Loucy (cell line): ENCODE measurements around the gene IDUA.

Experiments
- H2AFZ ChIP-seq: fragments of 200-600 bp; sonication (generic); 2 replicates; pipeline ENCODE4 v1.6.0; 2016; ENCODE audit warnings: antibody characterized with exemption, mild to moderate bottlenecking, low read length, moderate library complexity
- H3F3A ChIP-seq: fragments of 200-600 bp; 2 replicates; pipeline ENCODE4 v1.6.0; 2016; ENCODE audit warnings: antibody characterized with exemption, low read depth, mild to moderate bottlenecking
- H3K27me3 ChIP-seq: fragments of 200-600 bp; sonication (generic); 2 replicates; pipeline ENCODE4 v1.6.1; 2014; ENCODE audit warnings: low read length, mild to moderate bottlenecking; ENCODE audit not compliant: insufficient read depth, poor library complexity, severe bottlenecking
- H3K36me3 ChIP-seq: fragments of 200-600 bp; sonication (generic); 2 replicates; pipeline ENCODE4 v1.6.1; 2016; ENCODE audit warnings: low read length; ENCODE audit not compliant: insufficient read depth
- H3K4me1 ChIP-seq: fragments of 200-600 bp; sonication (generic); 2 replicates; pipeline ENCODE4 v1.5.1; 2014; ENCODE audit warnings: low read length, mild to moderate bottlenecking; ENCODE audit not compliant: insufficient read depth, poor library complexity, severe bottlenecking
- H3K4me2 ChIP-seq: fragments of 200-600 bp; sonication (generic); 2 replicates; pipeline ENCODE4 v1.6.0; 2014; ENCODE audit warnings: antibody characterized with exemption, low read length, low read depth, mild to moderate bottlenecking; ENCODE audit not compliant: poor library complexity, severe bottlenecking
- H3K4me3 ChIP-seq: fragments of 200-600 bp; sonication (generic); 2 replicates; pipeline ENCODE4 v1.5.1; 2014; ENCODE audit warnings: low read length, mild to moderate bottlenecking, mixed read lengths; ENCODE audit not compliant: poor library complexity, severe bottlenecking
- H3K79me2 ChIP-seq: fragments of 200-600 bp; sonication (generic); 2 replicates; pipeline ENCODE4 v1.6.1; 2014; ENCODE audit warnings: low read length; ENCODE audit not compliant: insufficient read depth
- H3K9ac ChIP-seq: fragments of 200-600 bp; sonication (generic); 2 replicates; pipeline ENCODE4 v1.6.0; 2014; ENCODE audit warnings: mild to moderate bottlenecking, low read depth, low read length, moderate library complexity; ENCODE audit not compliant: poor library complexity, severe bottlenecking
- H3K9me2 ChIP-seq: fragments of 200-600 bp; sonication (generic); replicated peaks from 2 replicates; pipeline ENCODE4 v1.6.1; 2016; ENCODE audit warnings: low read depth, low read length, mixed read lengths
- H3K9me3 ChIP-seq: fragments of 200-600 bp; sonication (generic); 2 replicates; pipeline ENCODE4 v1.6.1; 2014; ENCODE audit warnings: mild to moderate bottlenecking, antibody characterized with exemption, low read length, low read depth; ENCODE audit not compliant: insufficient read depth
- H4K20me1 ChIP-seq: fragments of 200-600 bp; sonication (generic); 2 replicates; pipeline ENCODE4 v1.6.0; 2014; ENCODE audit warnings: antibody characterized with exemption, low read length, mild to moderate bottlenecking; ENCODE audit not compliant: insufficient read depth, poor library complexity, severe bottlenecking
- EZH2phosphoT487 ChIP-seq: fragments of 200-600 bp; IDR thresholded peaks from 2 replicates; pipeline ENCODE4 v1.6.1; 2018; ENCODE audit warnings: antibody characterized with exemption, mild to moderate bottlenecking, moderate library complexity, borderline replicate concordance
- TF ChIP-seq, protein P1 (sequence below): fragments of 200-600 bp; sonication (generic); conservative IDR thresholded peaks from 2 replicates; pipeline ENCODE4 v1.5.1; 2014; ENCODE audit warnings: mild to moderate bottlenecking, antibody characterized with exemption, low read length

Gene IDUA

DNA sequence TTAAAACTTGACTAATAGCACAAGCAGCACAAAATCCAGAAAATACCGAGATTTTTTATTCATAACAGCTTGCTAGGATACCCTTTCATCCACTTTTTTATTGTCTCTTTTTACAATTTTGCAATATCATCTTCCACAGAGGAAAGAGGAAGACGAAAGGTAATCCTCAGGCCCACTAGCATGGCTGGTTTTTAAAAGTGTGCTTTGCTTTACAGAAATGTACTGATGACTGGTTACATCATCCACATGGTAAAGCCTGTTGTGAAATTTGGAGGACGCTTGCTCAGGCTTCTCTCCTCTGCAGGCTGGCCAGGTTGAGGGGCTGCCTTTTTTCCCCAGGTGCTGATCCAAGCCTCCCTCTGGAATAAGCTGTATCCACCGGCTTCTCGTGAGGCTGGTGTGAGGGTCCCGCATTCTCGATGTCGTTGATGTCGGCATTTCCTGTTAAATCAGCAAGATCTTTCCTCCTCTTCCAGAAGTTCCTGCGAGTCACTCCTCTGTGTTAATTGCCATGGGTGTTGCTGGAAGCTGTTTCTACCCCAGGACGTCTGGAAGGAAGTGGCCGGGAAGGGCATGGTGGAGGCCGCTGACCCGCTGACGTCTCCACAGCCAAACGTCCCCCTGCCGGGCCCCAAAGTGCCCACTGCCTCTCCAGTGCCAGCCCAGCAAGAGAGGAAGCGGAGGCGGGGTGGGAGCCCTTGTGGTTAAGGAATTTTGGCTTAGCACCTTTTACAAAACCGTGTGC is 7.7 kb upstream of the IDUA start:
- H3F3A ChIP-seq, result no peaks in the 10 kb centered on the region
- H4K20me1 ChIP-seq, result no peaks in the 10 kb centered on the region
- TF ChIP-seq, protein P1, sequence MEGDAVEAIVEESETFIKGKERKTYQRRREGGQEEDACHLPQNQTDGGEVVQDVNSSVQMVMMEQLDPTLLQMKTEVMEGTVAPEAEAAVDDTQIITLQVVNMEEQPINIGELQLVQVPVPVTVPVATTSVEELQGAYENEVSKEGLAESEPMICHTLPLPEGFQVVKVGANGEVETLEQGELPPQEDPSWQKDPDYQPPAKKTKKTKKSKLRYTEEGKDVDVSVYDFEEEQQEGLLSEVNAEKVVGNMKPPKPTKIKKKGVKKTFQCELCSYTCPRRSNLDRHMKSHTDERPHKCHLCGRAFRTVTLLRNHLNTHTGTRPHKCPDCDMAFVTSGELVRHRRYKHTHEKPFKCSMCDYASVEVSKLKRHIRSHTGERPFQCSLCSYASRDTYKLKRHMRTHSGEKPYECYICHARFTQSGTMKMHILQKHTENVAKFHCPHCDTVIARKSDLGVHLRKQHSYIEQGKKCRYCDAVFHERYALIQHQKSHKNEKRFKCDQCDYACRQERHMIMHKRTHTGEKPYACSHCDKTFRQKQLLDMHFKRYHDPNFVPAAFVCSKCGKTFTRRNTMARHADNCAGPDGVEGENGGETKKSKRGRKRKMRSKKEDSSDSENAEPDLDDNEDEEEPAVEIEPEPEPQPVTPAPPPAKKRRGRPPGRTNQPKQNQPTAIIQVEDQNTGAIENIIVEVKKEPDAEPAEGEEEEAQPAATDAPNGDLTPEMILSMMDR, result no peak
- no peak for TF ChIP-seq EZH2phosphoT487
- H3K36me3 ChIP-seq, result no peaks in the 10 kb centered on the region
- H2AFZ ChIP-seq, result no peak overlapping the region
- H3K9ac ChIP-seq, result no peak overlapping the region
- no peak overlapping the region for H3K4me3 ChIP-seq
- H3K9me2 ChIP-seq, result no peaks in the 10 kb centered on the region
- no peaks in the 10 kb centered on the region for H3K27me3 ChIP-seq
- peaks cover 8% of the 10 kb centered on the region for H3K4me1 ChIP-seq
- no peaks in the 10 kb centered on the region for H3K9me3 ChIP-seq
- no peaks in the 10 kb centered on the region for H3K79me2 ChIP-seq
- no peak overlapping the region for H3K4me2 ChIP-seq

DNA sequence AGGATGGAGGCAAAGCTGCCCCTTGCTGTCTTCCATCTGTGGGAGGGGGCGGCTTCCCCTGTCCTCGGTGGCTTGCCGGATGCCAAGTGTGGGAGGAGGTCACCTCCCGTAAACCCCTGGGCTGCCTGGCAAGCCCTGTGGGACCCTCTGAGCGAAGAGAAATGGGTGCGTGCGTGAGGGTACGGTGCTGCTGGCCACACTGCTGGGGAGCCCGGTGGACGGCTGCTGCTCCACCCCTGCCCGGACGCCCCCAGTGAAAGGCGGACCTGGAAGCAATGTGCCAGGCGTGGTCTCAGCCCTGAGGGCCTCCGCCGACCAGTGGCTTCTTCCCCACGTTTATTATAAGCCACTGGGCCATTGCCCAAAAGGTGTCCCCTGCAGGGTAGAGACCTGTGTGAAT is 4.6 kb upstream of the IDUA start:
- H3K79me2 ChIP-seq, result peaks cover 11% of the 10 kb centered on the region
- no peaks in the 10 kb centered on the region for H3K36me3 ChIP-seq
- no peaks in the 10 kb centered on the region for H3K9me3 ChIP-seq
- no peaks in the 10 kb centered on the region for H3K27me3 ChIP-seq
- no peak overlapping the region for H3K4me3 ChIP-seq
- no peaks in the 10 kb centered on the region for H3K9me2 ChIP-seq
- no peak overlapping the region for H2AFZ ChIP-seq
- H4K20me1 ChIP-seq, result no peaks in the 10 kb centered on the region
- H3K9ac ChIP-seq, result no peak overlapping the region
- no peaks in the 10 kb centered on the region for H3F3A ChIP-seq
- H3K4me1 ChIP-seq, result peaks cover 16% of the 10 kb centered on the region
- H3K4me2 ChIP-seq, result no peak overlapping the region
- TF ChIP-seq, protein P1, result no peak
- no peak for TF ChIP-seq EZH2phosphoT487

- no peak overlapping the region for H2AFZ ChIP-seq
- H3K4me2 ChIP-seq, result no peak overlapping the region
- H3K4me1 ChIP-seq, result peaks cover 20% of the 10 kb centered on the region
- H4K20me1 ChIP-seq, result no peaks in the 10 kb centered on the region
- H3K9me3 ChIP-seq, result no peaks in the 10 kb centered on the region
- peaks cover 11% of the 10 kb centered on the region for H3K79me2 ChIP-seq
- H3K27me3 ChIP-seq, result no peaks in the 10 kb centered on the region
- H3K9ac ChIP-seq, result no peak overlapping the region
- no peaks in the 10 kb centered on the region for H3F3A ChIP-seq
- TF ChIP-seq, protein P1, result no peak
- no peak for TF ChIP-seq EZH2phosphoT487
- H3K4me3 ChIP-seq, result no peak overlapping the region
- H3K9me2 ChIP-seq, result no peaks in the 10 kb centered on the region
- no peaks in the 10 kb centered on the region for H3K36me3 ChIP-seq
Measured at GRCh38 chr4:982814-983213, 4.0 kb upstream of the IDUA start.
